HL-60 (cell line): ENCODE measurements around the gene TBL1X.

ENCODE experiments used
- DNase-seq, 2 experiments: peaks; one replicate each; pipeline ENCODE4 v3.0.0-alpha.2; 2010 to 2020; ENCODE audit warnings: low read depth in 1 of 2, low spot score in 1 of 2
- H3K27ac ChIP-seq: fragments of 250-450 bp; sonication (Bioruptor Pico); replicated peaks from 2 replicates; pipeline ENCODE4 v1.5.1; 2020; ENCODE audit warnings: mild to moderate bottlenecking, moderate library complexity
- H3K27me3 ChIP-seq: fragments of 250-450 bp; sonication (Bioruptor Pico); 2 replicates; pipeline ENCODE4 v1.5.1; 2021; ENCODE audit warnings: mild to moderate bottlenecking, moderate library complexity; ENCODE audit not compliant: insufficient read depth, poor library complexity, severe bottlenecking
- H3K4me3 ChIP-seq: replicated peaks from 2 replicates; pipeline ENCODE4 v1.5.1; 2011; ENCODE audit warnings: mild to moderate bottlenecking, control low read depth, low read length; ENCODE audit not compliant: insufficient read depth
- GABPA ChIP-seq: IDR thresholded peaks from 2 replicates; pipeline ENCODE4 v1.6.1; 2012; ENCODE audit warnings: low read depth
- POLR2AphosphoS5 ChIP-seq: IDR thresholded peaks from 2 replicates; pipeline ENCODE4 v1.6.1; 2012; ENCODE audit warnings: low read depth
- REST ChIP-seq: IDR thresholded peaks from 2 replicates; pipeline ENCODE4 v1.6.1; 2012; ENCODE audit warnings: low read depth; ENCODE audit not compliant: insufficient replicate concordance
- SPI1 ChIP-seq: IDR thresholded peaks from 2 replicates; pipeline ENCODE4 v1.6.1; 2012; ENCODE audit warnings: low read depth, mild to moderate bottlenecking, borderline replicate concordance
- TF ChIP-seq, protein P1 (sequence below): IDR thresholded peaks from one replicate; pipeline ENCODE4 v1.5.1; 2011; ENCODE audit warnings: low read length, control low read depth, inconsistent platforms; ENCODE audit not compliant: insufficient read depth

TBL1X gene

DNA sequence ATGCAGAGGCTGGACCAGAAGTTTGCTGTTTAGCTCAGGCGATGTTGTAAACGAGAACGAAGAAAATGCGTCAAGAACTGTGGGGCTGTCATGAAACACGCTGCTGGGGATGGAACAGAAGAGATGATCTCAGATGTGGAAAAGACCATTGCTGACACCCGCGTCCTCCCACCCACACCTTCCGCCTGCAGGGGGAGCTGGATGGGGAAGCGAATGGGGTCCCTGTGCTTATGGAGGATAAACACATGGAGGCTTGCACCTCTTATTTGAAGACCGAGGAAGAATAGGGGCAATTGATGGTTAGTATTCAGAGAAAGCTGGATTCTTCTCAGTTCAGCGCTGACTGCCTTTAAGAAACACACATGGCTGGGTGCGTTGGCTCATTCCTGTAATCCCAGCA, 236.9 kb downstream of the TBL1X start:
- H3K27me3 ChIP-seq: no peaks in the 10 kb centered on the region
- no peak for TF ChIP-seq POLR2AphosphoS5
- TF ChIP-seq SPI1: no peak
- no peak for TF ChIP-seq GABPA
- no peak for TF ChIP-seq REST
- TF ChIP-seq, protein P1, sequence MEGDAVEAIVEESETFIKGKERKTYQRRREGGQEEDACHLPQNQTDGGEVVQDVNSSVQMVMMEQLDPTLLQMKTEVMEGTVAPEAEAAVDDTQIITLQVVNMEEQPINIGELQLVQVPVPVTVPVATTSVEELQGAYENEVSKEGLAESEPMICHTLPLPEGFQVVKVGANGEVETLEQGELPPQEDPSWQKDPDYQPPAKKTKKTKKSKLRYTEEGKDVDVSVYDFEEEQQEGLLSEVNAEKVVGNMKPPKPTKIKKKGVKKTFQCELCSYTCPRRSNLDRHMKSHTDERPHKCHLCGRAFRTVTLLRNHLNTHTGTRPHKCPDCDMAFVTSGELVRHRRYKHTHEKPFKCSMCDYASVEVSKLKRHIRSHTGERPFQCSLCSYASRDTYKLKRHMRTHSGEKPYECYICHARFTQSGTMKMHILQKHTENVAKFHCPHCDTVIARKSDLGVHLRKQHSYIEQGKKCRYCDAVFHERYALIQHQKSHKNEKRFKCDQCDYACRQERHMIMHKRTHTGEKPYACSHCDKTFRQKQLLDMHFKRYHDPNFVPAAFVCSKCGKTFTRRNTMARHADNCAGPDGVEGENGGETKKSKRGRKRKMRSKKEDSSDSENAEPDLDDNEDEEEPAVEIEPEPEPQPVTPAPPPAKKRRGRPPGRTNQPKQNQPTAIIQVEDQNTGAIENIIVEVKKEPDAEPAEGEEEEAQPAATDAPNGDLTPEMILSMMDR: no peak
- DNase-seq: no peak
- no peak overlapping the region for H3K27ac ChIP-seq
- H3K4me3 ChIP-seq: no peak overlapping the region

- Histone ChIP-seq H3K27ac (no peak overlapping the region), H3K4me3 (no peak overlapping the region), H3K27me3 (no peaks in the 10 kb centered on the region)
- DNase-seq: no peak
- no peak for TF ChIP-seq POLR2AphosphoS5
- no peak for TF ChIP-seq REST
- TF ChIP-seq SPI1: no peak
- TF ChIP-seq, protein P1: no peak
- no peak for TF ChIP-seq GABPA
These were observed 238.5 kb downstream of the TBL1X start for GRCh38 chrX:9703406-9703805.

DNA sequence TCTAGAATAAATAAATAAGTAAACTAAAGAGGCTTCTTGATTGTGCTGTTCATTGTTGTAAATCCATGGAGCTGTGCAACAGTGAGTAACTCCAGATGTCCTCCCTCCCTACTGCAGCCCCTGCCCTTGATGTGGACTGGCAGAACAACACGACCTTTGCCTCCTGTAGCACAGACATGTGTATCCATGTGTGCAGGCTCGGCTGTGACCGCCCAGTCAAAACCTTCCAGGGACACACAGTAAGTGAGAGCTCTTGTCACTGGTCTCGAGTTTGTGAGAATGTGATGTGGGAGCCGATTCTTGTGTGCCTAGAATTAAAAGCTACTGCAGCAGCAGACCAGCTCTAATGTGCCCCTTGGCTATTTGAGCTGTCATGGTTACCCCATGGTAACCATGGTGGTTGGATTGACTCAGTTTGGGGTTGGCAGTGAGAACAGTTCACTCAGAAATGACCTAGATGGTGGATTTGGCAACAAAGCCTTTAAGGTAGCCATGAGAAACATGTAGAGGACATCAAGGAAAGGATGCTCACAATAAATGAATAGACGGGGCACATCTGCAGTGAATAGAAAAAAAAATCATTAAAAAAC, 240.1 kb downstream of the TBL1X start:
- TF ChIP-seq, protein P1: no peak
- TF ChIP-seq GABPA: no peak
- TF ChIP-seq REST: no peak
- no peak for TF ChIP-seq SPI1

More for the DNA sequence above, 240.1 kb downstream of the TBL1X start:
- Histone ChIP-seq H3K4me3 (no peak overlapping the region), H3K27me3 (no peaks in the 10 kb centered on the region), H3K27ac (no peak overlapping the region)
- DNase-seq: no peak
